Prostate gland (tissue), 2 donors: ENCODE results near the gene PMM1. TPM values are rescaled to one million over a fixed set of nuclear protein-coding genes. Genes with fewer than 3 reads are reported as not detected.

ENCODE experiments used
- DNase-seq: peaks from one replicate; pipeline ENCODE4 v3.0.0-alpha.2; 2019; ENCODE audit warnings: low spot score
- H3K27ac ChIP-seq, 2 donors: fragments of 200-600 bp; sonication (generic); 2 replicates each; pipeline ENCODE4 v1.5.1; 2017 to 2019
- H3K27me3 ChIP-seq: fragments of 200-600 bp; sonication (generic); replicated peaks from 2 replicates; pipeline ENCODE4 v1.5.1; 2019; ENCODE audit not compliant: insufficient read depth
- H3K36me3 ChIP-seq, 2 donors: fragments of 200-600 bp; sonication (generic); 1 replicate in 1 of 2; 2 replicates in 1 of 2; pipeline versions ENCODE4 v1.5.1 to v1.8.1; 2017 to 2019
- H3K4me1 ChIP-seq: fragments of 200-600 bp; sonication (generic); replicated peaks from 2 replicates; pipeline ENCODE4 v1.5.1; 2019
- H3K4me3 ChIP-seq, 2 donors: fragments of 200-600 bp; sonication (generic); 2 replicates each; pipeline ENCODE4 v1.5.1; 2017 to 2019
- H3K9me3 ChIP-seq: fragments of 200-600 bp; sonication (generic); 2 replicates; pipeline ENCODE4 v1.5.1; 2017
- POLR2A ChIP-seq: fragments of 450-650 bp; IDR thresholded peaks from one replicate; pipeline ENCODE4 v1.6.1; 2016; ENCODE audit warnings: antibody characterized with exemption, mild to moderate bottlenecking
- POLR2AphosphoS5 ChIP-seq: sonication (generic); formaldehyde crosslinking; IDR thresholded peaks from one replicate; pipeline ENCODE4 v1.6.1; 2017; ENCODE audit warnings: antibody characterized with exemption
- WGBS: methylation state at CpG from one replicate; pipeline ENCODE4 v1.1.5; 2018; 5-methylcytosine and 5-hydroxymethylcytosine counted together
- intact Hi-C: fragments of 100-400 bp; cut with DNase I; formaldehyde crosslinking; loops from one replicate; pipeline ENCODE4 v1.14.2; 2022
- total RNA-seq, 2 donors: library from RNA; depleted of rRNA; stranded (reverse); fragments of >200 nt; gene quantifications; one replicate each; pipeline ENCODE4 v1.1.0, GENCODE V29; 2016
- TF ChIP-seq, protein P1 (sequence below), 4 experiments: fragments of 200-600 bp in 2 of 4; fragments of 450-650 bp in 2 of 4; sonication (generic) in 2 of 4; IDR thresholded peaks; 1 replicate in 3 of 4; 2 replicates in 1 of 4; pipeline ENCODE4 v1.5.1; 2016 to 2019; ENCODE audit warnings: antibody characterized with exemption in 4 of 4, mild to moderate bottlenecking in 2 of 4, moderate library complexity in 2 of 4

Gene PMM1
- total RNA-seq, 2 donors from 2014 or later: 49.0 to 58.6 TPM

- no peak for DNase-seq
- no peaks in the 10 kb centered on the region for H3K27me3 ChIP-seq
- H3K9me3 ChIP-seq: no peaks in the 10 kb centered on the region
- no peak overlapping the region for H3K27ac ChIP-seq
- 84% methylated on average over 2 of the region's 2 CpGs for WGBS
- TF ChIP-seq, protein P1, sequence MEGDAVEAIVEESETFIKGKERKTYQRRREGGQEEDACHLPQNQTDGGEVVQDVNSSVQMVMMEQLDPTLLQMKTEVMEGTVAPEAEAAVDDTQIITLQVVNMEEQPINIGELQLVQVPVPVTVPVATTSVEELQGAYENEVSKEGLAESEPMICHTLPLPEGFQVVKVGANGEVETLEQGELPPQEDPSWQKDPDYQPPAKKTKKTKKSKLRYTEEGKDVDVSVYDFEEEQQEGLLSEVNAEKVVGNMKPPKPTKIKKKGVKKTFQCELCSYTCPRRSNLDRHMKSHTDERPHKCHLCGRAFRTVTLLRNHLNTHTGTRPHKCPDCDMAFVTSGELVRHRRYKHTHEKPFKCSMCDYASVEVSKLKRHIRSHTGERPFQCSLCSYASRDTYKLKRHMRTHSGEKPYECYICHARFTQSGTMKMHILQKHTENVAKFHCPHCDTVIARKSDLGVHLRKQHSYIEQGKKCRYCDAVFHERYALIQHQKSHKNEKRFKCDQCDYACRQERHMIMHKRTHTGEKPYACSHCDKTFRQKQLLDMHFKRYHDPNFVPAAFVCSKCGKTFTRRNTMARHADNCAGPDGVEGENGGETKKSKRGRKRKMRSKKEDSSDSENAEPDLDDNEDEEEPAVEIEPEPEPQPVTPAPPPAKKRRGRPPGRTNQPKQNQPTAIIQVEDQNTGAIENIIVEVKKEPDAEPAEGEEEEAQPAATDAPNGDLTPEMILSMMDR (IDR thresholded peaks at IDR 0.05): no peak
- no peak for TF ChIP-seq POLR2A
- no peak for TF ChIP-seq POLR2AphosphoS5
- H3K4me1 ChIP-seq: no peaks in the 10 kb centered on the region
- no peaks in the 10 kb centered on the region for H3K36me3 ChIP-seq
- H3K4me3 ChIP-seq: no peak overlapping the region
- intact Hi-C loops: no loop called here
Observed at GRCh38 chr22:41613456-41613855, 23.8 kb upstream of the PMM1 start.

DNA sequence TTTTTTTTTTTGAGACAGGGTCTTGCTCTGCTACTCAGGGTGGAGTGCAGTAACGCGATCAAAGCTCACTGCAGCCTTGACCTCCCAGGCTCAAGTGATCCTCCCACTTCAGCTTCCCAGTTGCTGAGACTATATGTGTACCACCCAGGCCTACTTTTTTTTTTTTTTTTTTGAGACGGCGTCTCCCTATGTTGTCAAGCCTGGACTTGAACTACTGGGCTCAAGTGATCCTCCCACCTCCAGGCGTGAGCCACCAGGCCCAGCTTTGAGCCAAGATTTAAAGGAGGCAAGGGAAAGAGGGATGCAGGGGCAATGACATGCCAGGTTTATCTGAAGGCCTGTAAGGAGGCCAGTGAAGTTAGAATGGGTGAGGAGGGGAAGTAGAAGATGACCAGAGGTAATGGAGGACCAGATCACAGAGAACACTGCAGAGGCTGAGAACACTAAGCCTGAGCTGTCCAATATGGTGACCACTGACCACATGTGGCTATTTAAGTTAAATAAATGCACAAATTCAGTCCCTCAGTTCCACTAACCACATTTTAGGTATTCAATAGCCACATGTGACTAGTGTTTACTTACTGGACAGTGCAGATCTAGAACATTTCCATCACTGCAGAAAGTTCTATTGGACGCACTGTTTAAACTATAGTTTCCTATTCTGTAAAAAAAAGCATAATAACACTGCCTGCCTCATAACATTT lies 23.1 kb upstream of the PMM1 start:
- Histone ChIP-seq H3K27ac (no peak overlapping the region), H3K9me3 (no peaks in the 10 kb centered on the region), H3K4me3 (no peak overlapping the region), H3K4me1 (no peaks in the 10 kb centered on the region), H3K27me3 (no peaks in the 10 kb centered on the region), H3K36me3 (no peaks in the 10 kb centered on the region)
- TF ChIP-seq, protein P1 (IDR thresholded peaks at IDR 0.05): no peak
- TF ChIP-seq POLR2A (no peak), POLR2AphosphoS5 (no peak)
- 75% methylated on average over 6 of the region's 6 CpGs for WGBS
- intact Hi-C loops: no loop called here
- no peak for DNase-seq

DNA sequence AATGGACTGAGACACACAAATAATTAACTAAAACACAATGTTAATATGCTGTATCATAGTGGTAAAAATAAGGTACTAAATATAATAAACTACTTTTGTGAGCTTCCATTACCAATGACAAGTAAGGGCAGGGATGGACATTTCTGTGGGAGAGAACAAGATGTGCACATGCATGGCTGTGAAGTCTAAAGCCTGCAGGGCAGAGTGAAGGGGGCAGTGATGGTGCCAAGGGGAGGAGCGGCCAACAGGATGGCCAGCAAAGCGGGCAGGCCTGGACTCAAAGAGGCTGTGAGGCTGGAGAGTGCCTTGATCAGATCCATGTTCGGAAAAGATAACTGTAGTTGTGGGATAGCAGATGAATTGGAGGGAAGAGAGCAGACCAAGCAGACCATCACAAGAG lies 18.7 kb upstream of the PMM1 start:
- no peak for DNase-seq
- TF ChIP-seq POLR2AphosphoS5 (no peak), POLR2A (no peak)
- TF ChIP-seq, protein P1 (IDR thresholded peaks at IDR 0.05): no peak
- Histone ChIP-seq H3K27me3 (no peaks in the 10 kb centered on the region), H3K36me3 (no peaks in the 10 kb centered on the region), H3K9me3 (no peaks in the 10 kb centered on the region), H3K27ac (no peak overlapping the region), H3K4me3 (no peak overlapping the region), H3K4me1 (no peaks in the 10 kb centered on the region)
- 91% methylated on average over 3 of the region's 3 CpGs for WGBS
- intact Hi-C loops: no loop called here

DNA sequence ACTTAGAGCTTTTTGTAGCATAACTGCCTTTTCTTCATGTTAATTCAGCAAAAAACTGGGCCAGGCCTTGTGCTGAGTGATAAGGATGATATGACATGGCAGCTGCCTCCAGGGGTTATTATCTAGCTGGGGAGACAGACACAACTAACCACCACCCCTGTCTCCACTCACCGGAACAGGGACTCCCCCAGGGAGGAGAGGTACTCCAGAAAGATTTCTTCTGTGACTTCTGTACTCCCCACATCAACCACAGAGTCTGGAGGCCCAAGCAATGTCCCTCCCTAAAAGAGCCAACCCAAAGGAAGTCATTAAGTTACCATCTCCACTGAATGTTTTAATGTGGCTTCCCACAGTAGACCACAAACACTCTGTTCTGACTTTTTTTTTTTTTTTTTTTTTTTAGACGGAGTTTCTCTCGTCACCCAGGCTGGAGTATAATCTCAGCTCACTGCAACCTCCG lies 14.3 kb upstream of the PMM1 start:
- Histone ChIP-seq H3K4me1 (no peaks in the 10 kb centered on the region), H3K9me3 (no peaks in the 10 kb centered on the region), H3K4me3 (no peak overlapping the region), H3K27me3 (no peaks in the 10 kb centered on the region), H3K36me3 (no peaks in the 10 kb centered on the region), H3K27ac (no peak overlapping the region)
- no peak for DNase-seq
- intact Hi-C loops: no loop called here
- 95% methylated on average over 4 of the region's 4 CpGs for WGBS
- no peak for TF ChIP-seq POLR2AphosphoS5
- TF ChIP-seq, protein P1 (IDR thresholded peaks at IDR 0.05): no peak
- TF ChIP-seq POLR2A: no peak

GRCh38 chr22:41600976-41601375 lies 11.3 kb upstream of the PMM1 start:
- Histone ChIP-seq H3K27ac (no peak overlapping the region), H3K27me3 (no peaks in the 10 kb centered on the region), H3K9me3 (no peaks in the 10 kb centered on the region), H3K4me3 (no peak overlapping the region), H3K36me3 (no peaks in the 10 kb centered on the region), H3K4me1 (no peaks in the 10 kb centered on the region)
- WGBS: 86% methylated on average over 8 of the region's 8 CpGs
- no peak for DNase-seq
- intact Hi-C loops: no loop called here
- TF ChIP-seq POLR2A: no peak
- TF ChIP-seq POLR2AphosphoS5: no peak
- TF ChIP-seq, protein P1 (IDR thresholded peaks at IDR 0.05): no peak
